ENCODE results near the gene ZNF488. TPM values are rescaled to one million over a fixed set of nuclear protein-coding genes. Genes with fewer than 3 reads are reported as not detected.

Gene ZNF488
- total RNA-seq, 1 experiment from 2014 or later, result 5.6 TPM

DNA sequence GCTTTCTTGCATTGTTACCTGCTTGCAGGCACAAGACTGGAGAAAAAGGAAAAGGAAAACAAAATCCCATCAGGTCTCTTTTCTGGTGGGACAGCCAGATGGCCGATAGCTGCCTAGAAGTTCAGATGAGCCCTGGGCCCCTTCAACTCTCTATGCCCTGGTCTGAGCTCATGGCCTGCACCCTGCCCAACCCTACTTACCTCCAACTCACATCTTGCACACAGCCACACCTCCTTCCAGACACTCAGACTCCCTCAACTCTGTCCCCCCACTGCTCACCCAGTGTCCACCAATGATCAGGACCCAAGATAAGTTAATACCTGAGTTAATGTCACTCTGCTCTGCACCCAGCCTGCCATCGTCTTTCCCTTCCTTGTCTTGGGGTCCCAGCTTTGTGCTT lies 25.0 kb downstream of the ZNF488 start:
- peak in 1 of 2 experiments; percentile 23 for DNase-seq
- Mint-ChIP-seq H3K27ac (ENCODE audit: unreplicated experiment) (no peak overlapping the region), H3K4me1 (ENCODE audit: low read depth, unreplicated experiment) (no peaks in the 10 kb centered on the region), H3K27me3 (ENCODE audit: insufficient read depth, unreplicated experiment) (no peaks in the 10 kb centered on the region), H3K36me3 (ENCODE audit: insufficient read depth, unreplicated experiment) (no peaks in the 10 kb centered on the region), H3K4me3 (ENCODE audit: unreplicated experiment) (no peak overlapping the region), H3K9me3 (ENCODE audit: unreplicated experiment) (no peaks in the 10 kb centered on the region)
- BruUV-seq (replicated peaks), result no TSS peak
- intact Hi-C loops (cut with micrococcal nuclease; ENCODE audit: unreplicated experiment), result no loop called here
- POLR2A ChIA-PET, result no interaction called here
- TF ChIP-seq, protein P1, sequence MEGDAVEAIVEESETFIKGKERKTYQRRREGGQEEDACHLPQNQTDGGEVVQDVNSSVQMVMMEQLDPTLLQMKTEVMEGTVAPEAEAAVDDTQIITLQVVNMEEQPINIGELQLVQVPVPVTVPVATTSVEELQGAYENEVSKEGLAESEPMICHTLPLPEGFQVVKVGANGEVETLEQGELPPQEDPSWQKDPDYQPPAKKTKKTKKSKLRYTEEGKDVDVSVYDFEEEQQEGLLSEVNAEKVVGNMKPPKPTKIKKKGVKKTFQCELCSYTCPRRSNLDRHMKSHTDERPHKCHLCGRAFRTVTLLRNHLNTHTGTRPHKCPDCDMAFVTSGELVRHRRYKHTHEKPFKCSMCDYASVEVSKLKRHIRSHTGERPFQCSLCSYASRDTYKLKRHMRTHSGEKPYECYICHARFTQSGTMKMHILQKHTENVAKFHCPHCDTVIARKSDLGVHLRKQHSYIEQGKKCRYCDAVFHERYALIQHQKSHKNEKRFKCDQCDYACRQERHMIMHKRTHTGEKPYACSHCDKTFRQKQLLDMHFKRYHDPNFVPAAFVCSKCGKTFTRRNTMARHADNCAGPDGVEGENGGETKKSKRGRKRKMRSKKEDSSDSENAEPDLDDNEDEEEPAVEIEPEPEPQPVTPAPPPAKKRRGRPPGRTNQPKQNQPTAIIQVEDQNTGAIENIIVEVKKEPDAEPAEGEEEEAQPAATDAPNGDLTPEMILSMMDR (IDR thresholded peaks at IDR 0.05; ENCODE audit: insufficient read depth in 1 of 2, low read depth in 1 of 2, low read length in 1 of 2, severe bottlenecking in 1 of 2, unreplicated experiment in 1 of 2), result no peak
- H3K9me3 ChIP-seq, result no peaks in the 10 kb centered on the region
- H3K36me3 ChIP-seq (ENCODE audit: control insufficient read depth, insufficient read depth, low read length), result no peaks in the 10 kb centered on the region
- peaks cover 12% of the 10 kb centered on the region for H3K4me1 ChIP-seq
- no peaks in the 10 kb centered on the region for H3K27me3 ChIP-seq (replicated peaks; ENCODE audit: control insufficient read depth, insufficient read depth, low read length)
- CTCF ChIA-PET, result interaction anchor here (3.0 kb wide), 1 partner anchor 25 kb away, joined by 13 read pairs; the partner anchor contains the start of gene ZNF488
- no peak overlapping the region for H3K4me3 ChIP-seq (ENCODE audit: low read depth, low read length)

DNA sequence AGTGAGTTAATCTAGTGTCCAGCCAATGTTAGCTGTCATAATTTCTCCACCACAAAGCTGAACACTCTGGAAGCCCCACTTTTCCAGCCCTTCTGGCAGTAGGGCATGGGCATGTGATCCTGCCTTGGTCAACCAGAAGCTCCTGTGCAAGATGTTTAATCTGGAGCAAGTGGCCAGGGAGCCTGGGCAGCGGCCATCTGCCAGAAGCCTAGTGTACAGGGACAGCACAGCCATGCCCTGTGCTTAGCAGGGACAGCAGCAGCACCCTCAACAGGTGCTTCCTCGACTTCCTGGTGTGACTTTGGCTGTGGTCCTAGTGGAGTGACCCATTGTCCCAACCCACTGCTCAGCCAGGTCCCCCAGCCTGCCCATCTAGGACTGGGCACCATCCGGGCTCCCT lies 25.6 kb downstream of the ZNF488 start:
- Mint-ChIP-seq H3K36me3 (ENCODE audit: insufficient read depth, unreplicated experiment) (no peaks in the 10 kb centered on the region), H3K27me3 (ENCODE audit: insufficient read depth, unreplicated experiment) (no peaks in the 10 kb centered on the region), H3K27ac (ENCODE audit: unreplicated experiment) (no peak overlapping the region), H3K4me3 (ENCODE audit: unreplicated experiment) (no peak overlapping the region), H3K4me1 (ENCODE audit: low read depth, unreplicated experiment) (no peaks in the 10 kb centered on the region), H3K9me3 (ENCODE audit: unreplicated experiment) (no peaks in the 10 kb centered on the region)
- Histone ChIP-seq H3K4me1 (peaks cover 8% of the 10 kb centered on the region), H3K36me3 (ENCODE audit: control insufficient read depth, insufficient read depth, low read length) (no peaks in the 10 kb centered on the region), H3K27me3 (replicated peaks; ENCODE audit: control insufficient read depth, insufficient read depth, low read length) (no peaks in the 10 kb centered on the region), H3K9me3 (no peaks in the 10 kb centered on the region), H3K4me3 (ENCODE audit: low read depth, low read length) (no peak overlapping the region)
- no TSS peak for BruUV-seq (replicated peaks)
- DNase-seq, result peak in 1 of 2 experiments; percentile 27
- ChIA-PET POLR2A (no interaction called here), CTCF (no interaction called here)
- intact Hi-C loops (cut with micrococcal nuclease; ENCODE audit: unreplicated experiment), result no loop called here
- TF ChIP-seq, protein P1 (IDR thresholded peaks at IDR 0.05; ENCODE audit: insufficient read depth in 1 of 2, low read depth in 1 of 2, low read length in 1 of 2, severe bottlenecking in 1 of 2, unreplicated experiment in 1 of 2), result no peak

DNA sequence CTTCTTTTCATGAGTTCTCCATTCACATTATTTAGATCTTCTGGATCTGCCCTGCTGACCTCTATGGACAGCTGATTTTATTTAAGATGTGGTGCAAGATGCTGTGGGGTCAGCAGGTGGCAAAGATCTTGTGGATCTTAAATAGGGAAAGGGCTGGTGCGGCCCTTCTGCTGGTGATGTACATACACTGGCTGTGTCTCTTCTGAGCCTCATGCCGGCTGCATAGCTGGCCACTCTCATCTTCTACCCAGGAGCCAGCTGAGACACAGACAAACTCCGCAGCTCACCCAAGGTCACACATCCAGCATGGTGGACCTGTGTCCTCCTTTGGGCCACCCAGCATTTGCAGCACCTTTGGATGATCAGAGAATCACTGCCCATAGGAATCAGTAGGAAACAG lies 26.2 kb downstream of the ZNF488 start:
- H3K4me1 Mint-ChIP-seq (ENCODE audit: low read depth, unreplicated experiment), result no peaks in the 10 kb centered on the region
- ChIA-PET CTCF (no interaction called here), POLR2A (no interaction called here)
- H3K27ac Mint-ChIP-seq (ENCODE audit: unreplicated experiment), result no peak overlapping the region
- Histone ChIP-seq H3K36me3 (ENCODE audit: control insufficient read depth, insufficient read depth, low read length) (no peaks in the 10 kb centered on the region), H3K9me3 (no peaks in the 10 kb centered on the region), H3K4me3 (ENCODE audit: low read depth, low read length) (no peak overlapping the region), H3K27me3 (replicated peaks; ENCODE audit: control insufficient read depth, insufficient read depth, low read length) (no peaks in the 10 kb centered on the region), H3K4me1 (peaks cover 8% of the 10 kb centered on the region)
- no peaks in the 10 kb centered on the region for H3K27me3 Mint-ChIP-seq (ENCODE audit: insufficient read depth, unreplicated experiment)
- no TSS peak for BruUV-seq (replicated peaks)
- TF ChIP-seq, protein P1 (IDR thresholded peaks at IDR 0.05; ENCODE audit: insufficient read depth in 1 of 2, low read depth in 1 of 2, low read length in 1 of 2, severe bottlenecking in 1 of 2, unreplicated experiment in 1 of 2), result no peak
- DNase-seq, result peak in 1 of 2 experiments; percentile 28
- no peak overlapping the region for H3K4me3 Mint-ChIP-seq (ENCODE audit: unreplicated experiment)
- no peaks in the 10 kb centered on the region for H3K9me3 Mint-ChIP-seq (ENCODE audit: unreplicated experiment)
- intact Hi-C loops (cut with micrococcal nuclease; ENCODE audit: unreplicated experiment), result no loop called here
- H3K36me3 Mint-ChIP-seq (ENCODE audit: insufficient read depth, unreplicated experiment), result no peaks in the 10 kb centered on the region

Data from Caco-2 (cell line).